ENCODE data around the gene TTF2. TPM values are rescaled to one million over a fixed set of nuclear protein-coding genes. Genes with fewer than 3 reads are reported as not detected.

The TTF2 gene
- total and polyA plus RNA-seq, 2 of the 8 experiments (the other 6 are each of a cell fraction or from before 2014, with no cell fraction given), result 16.9 to 89.6 TPM

GRCh38 chr1:117026361-117026760, 33.8 kb upstream of the TTF2 start:
- H2BK12ac ChIP-seq (ENCODE audit: low read depth, low read length), result no peak overlapping the region
- H3K9me3 ChIP-seq (ENCODE audit: insufficient read depth in 2 of 2, low read depth in 1 of 2, low read length in 1 of 2), result no peaks in the 10 kb centered on the region
- ChIA-PET POLR2A (ENCODE audit: partially characterized antibody) (interaction anchor here (1.3 kb wide), 1 partner anchor 34 kb away, joined by 3 read pairs; the partner anchor contains the start of gene TTF2), CTCF (ENCODE audit: partially characterized antibody) (no interaction called here)
- no peaks in the 10 kb centered on the region for H3K4me1 ChIP-seq (replicated peaks in 1 of 4; ENCODE audit: control insufficient read depth in 3 of 4, insufficient read depth in 4 of 4, low read length in 3 of 4)
- H4K91ac ChIP-seq (replicated peaks; ENCODE audit: insufficient read length, low read length), result no peak overlapping the region
- no peak overlapping the region for H2BK120ac ChIP-seq (replicated peaks; ENCODE audit: low read depth, low read length)
- no peak overlapping the region for H2BK20ac ChIP-seq (ENCODE audit: low read length)
- no peak overlapping the region for H3K9ac ChIP-seq (replicated peaks in 1 of 4; ENCODE audit: extremely low read depth in 1 of 4, low read depth in 3 of 4, low read length in 3 of 4)
- H3K56ac ChIP-seq (replicated peaks; ENCODE audit: insufficient read length, low read depth, low read length), result no peak overlapping the region
- H3K27ac ChIP-seq (ENCODE audit: low read depth, low read length), result no peak overlapping the region
- no peak overlapping the region for H2AFZ ChIP-seq (ENCODE audit: low read length)
- H4K5ac ChIP-seq (ENCODE audit: insufficient read length, low read depth, low read length), result no peak overlapping the region
- WGBS, 2 experiments (ENCODE audit: extremely low coverage in 1 of 2, insufficient coverage in 1 of 2, insufficient read length in 1 of 2, insufficient replicate concordance in 2 of 2, low coverage in 1 of 2, low lambda C conversion rate in 2 of 2, missing lambda C conversion rate in 1 of 2), result 90% methylated on average over 6 of the region's 6 CpGs; no CpG with 5 or more reads in 1 of the 2 experiments
- no peak overlapping the region for H3K14ac ChIP-seq (ENCODE audit: insufficient read length)
- no peaks in the 10 kb centered on the region; the same call in 1 of the 2 replicates for H3K23me2 ChIP-seq (ENCODE audit: low read depth, low read length)
- no peak overlapping the region for H3K4me2 ChIP-seq (ENCODE audit: insufficient read depth in 1 of 2, low read depth in 2 of 2, low read length in 2 of 2)
- H3K79me1 ChIP-seq (ENCODE audit: low read depth, low read length), result no peaks in the 10 kb centered on the region
- no peak overlapping the region for H3K18ac ChIP-seq (ENCODE audit: extremely low read depth, low read length)
- no peaks in the 10 kb centered on the region for H3K27me3 ChIP-seq (replicated peaks in 1 of 4; ENCODE audit: control insufficient read depth in 3 of 4, extremely low read depth in 1 of 4, insufficient read depth in 3 of 4, low read length in 3 of 4)
- no peak overlapping the region for H2BK5ac ChIP-seq (ENCODE audit: low read depth, low read length)
- no peak for DNase-seq (ENCODE audit: low read depth in 1 of 2, low spot score in 2 of 2)
- no peak for FAIRE-seq
- peaks cover 0 to 3% of the 10 kb centered on the region in 2 experiments; a peak in 1 of 4 replicates for H3K79me2 ChIP-seq (ENCODE audit: control insufficient read depth in 1 of 2, insufficient read depth in 2 of 2, low read length in 2 of 2)
- H2BK15ac ChIP-seq (ENCODE audit: low read length), result no peak overlapping the region
- H4K8ac ChIP-seq (ENCODE audit: extremely low read depth, insufficient read depth, low read length), result no peak overlapping the region
- H3K4me3 ChIP-seq (ENCODE audit: extremely low read depth in 1 of 4, insufficient read depth in 2 of 4, low read depth in 3 of 4, low read length in 4 of 4), result no peak overlapping the region
- H3K36me3 ChIP-seq (ENCODE audit: control insufficient read depth in 2 of 4, insufficient read depth in 4 of 4, low read length in 3 of 4), result peaks cover 0 to 4% (median 0%) of the 10 kb centered on the region in 4 experiments; a peak in 1 of 8 replicates
- no peaks in the 10 kb centered on the region for H4K20me1 ChIP-seq (replicated peaks in 1 of 2; ENCODE audit: control insufficient read depth in 1 of 2, insufficient read depth in 2 of 2, low read length in 2 of 2)
- H2AK5ac ChIP-seq (ENCODE audit: low read depth, low read length), result no peak overlapping the region
- H3K23ac ChIP-seq (ENCODE audit: insufficient read length), result no peak overlapping the region
- H3K4ac ChIP-seq (replicated peaks; ENCODE audit: insufficient read length, low read depth, low read length), result no peak overlapping the region
- TF ChIP-seq, protein P1, sequence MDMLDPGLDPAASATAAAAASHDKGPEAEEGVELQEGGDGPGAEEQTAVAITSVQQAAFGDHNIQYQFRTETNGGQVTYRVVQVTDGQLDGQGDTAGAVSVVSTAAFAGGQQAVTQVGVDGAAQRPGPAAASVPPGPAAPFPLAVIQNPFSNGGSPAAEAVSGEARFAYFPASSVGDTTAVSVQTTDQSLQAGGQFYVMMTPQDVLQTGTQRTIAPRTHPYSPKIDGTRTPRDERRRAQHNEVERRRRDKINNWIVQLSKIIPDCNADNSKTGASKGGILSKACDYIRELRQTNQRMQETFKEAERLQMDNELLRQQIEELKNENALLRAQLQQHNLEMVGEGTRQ (IDR thresholded peaks at IDR 0.05; ENCODE audit: low read length), result no peak
- TF ChIP-seq RXRA (IDR thresholded peaks at IDR 0.05; ENCODE audit: insufficient read depth, low read depth, low read length) (no peak), RFX5 (IDR thresholded peaks at IDR 0.05; ENCODE audit: borderline replicate concordance, low read depth, low read length) (no peak), SUZ12 (IDR thresholded peaks at IDR 0.05; ENCODE audit: low read length) (no peak), RBBP5 (IDR thresholded peaks at IDR 0.05; ENCODE audit: borderline replicate concordance, low read depth, low read length) (no peak), TEAD4 (IDR thresholded peaks at IDR 0.05; ENCODE audit: low read depth, low read length) (no peak), YY1 (IDR thresholded peaks at IDR 0.05; ENCODE audit: low read depth, low read length) (no peak), RAD21 (IDR thresholded peaks at IDR 0.05 in 1 of 2, conservative IDR thresholded peaks at IDR 0.05 in 1 of 2; ENCODE audit: low read depth in 2 of 2, low read length in 2 of 2) (no peak), NANOG (IDR thresholded peaks at IDR 0.05; ENCODE audit: insufficient read depth, low read depth, low read length, poor library complexity, severe bottlenecking) (no peak), KDM5A (IDR thresholded peaks at IDR 0.05; ENCODE audit: low read length) (no peak), SAP30 (IDR thresholded peaks at IDR 0.05; ENCODE audit: insufficient read depth, insufficient replicate concordance, low read length) (no peak), SP2 (IDR thresholded peaks at IDR 0.05; ENCODE audit: low read length) (no peak), JUND (IDR thresholded peaks at IDR 0.05; ENCODE audit: low read length) (no peak)
